ENCODE measurements around the gene NEDD9.

Gene NEDD9

DNA sequence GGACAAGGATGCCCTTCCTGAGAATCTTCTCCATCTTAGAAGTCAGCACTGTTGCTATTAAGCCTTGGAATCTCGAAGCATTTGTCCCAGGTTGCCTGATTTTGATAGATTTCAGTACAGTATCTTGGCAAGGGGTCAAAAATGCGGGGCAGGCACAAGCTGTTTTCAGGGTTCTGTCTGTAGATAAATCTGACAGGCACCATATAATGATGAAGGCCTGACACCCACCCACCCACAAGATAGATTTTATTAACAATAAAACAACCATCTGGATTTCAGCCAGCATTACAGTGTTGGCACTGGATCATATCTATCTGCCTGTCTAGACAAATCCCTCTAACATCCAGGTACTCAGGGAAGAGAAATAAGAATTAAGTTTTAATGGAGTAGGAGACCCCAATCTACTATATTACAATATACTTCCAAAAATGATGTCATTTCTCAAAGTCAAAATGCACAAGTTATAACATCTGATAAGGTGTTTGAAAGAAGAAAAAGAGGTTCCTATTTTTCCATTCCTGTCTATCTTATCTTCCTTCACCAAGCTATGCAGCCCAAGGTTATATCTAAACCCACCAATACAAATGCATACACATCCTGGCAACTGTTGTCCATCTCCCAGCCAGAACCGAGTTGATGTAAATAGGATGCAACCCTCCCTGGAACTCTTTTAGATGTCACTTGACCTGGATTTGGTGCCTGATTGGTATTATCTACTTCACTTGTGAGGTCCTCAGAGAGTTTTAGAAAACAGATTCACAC is 10.7 kb downstream of the NEDD9 start:
- DNase-seq (ENCODE audit: low read depth, low spot score), result no peak
- no peak overlapping the region for H3K4me3 ChIP-seq (ENCODE audit: low read depth, low read length)
- ChIA-PET POLR2A (interaction anchor here (0.8 kb wide), 1 partner anchor 90 kb away, joined by 3 read pairs; no protein-coding TSS in a partner anchor), CTCF (interaction anchor here (1.8 kb wide), 1 partner anchor 9 kb away, joined by 5 read pairs; no protein-coding TSS in a partner anchor)
- TF ChIP-seq, protein P1, sequence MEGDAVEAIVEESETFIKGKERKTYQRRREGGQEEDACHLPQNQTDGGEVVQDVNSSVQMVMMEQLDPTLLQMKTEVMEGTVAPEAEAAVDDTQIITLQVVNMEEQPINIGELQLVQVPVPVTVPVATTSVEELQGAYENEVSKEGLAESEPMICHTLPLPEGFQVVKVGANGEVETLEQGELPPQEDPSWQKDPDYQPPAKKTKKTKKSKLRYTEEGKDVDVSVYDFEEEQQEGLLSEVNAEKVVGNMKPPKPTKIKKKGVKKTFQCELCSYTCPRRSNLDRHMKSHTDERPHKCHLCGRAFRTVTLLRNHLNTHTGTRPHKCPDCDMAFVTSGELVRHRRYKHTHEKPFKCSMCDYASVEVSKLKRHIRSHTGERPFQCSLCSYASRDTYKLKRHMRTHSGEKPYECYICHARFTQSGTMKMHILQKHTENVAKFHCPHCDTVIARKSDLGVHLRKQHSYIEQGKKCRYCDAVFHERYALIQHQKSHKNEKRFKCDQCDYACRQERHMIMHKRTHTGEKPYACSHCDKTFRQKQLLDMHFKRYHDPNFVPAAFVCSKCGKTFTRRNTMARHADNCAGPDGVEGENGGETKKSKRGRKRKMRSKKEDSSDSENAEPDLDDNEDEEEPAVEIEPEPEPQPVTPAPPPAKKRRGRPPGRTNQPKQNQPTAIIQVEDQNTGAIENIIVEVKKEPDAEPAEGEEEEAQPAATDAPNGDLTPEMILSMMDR (IDR thresholded peaks at IDR 0.05; ENCODE audit: insufficient read depth, low read length, missing control alignments), result no peak

DNA sequence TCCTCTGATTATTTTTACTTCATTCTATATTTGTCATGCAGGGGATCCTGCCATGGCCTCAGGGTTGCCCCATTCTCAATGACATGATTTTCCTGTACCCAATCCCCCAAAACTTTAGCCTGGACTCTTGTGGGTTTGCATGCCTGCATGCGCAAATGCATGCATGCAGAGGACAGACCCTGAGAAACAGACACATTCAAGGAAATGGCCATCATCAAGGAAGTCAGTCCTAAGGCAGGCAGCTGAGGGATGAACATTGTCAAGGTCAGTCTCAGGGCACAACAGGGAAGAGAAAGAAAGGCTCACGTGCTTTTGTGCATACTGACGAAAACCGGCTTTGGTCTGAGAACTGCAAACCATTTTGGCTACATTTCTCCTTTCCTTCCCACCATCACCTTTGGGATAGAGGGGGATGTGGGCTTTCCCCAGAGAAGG is 13.1 kb downstream of the NEDD9 start:
- ChIA-PET POLR2A (no interaction called here), CTCF (interaction anchor here (0.9 to 1.9 kb wide), 3 partner anchors 11 to 357 kb away, joined by 3 to 10 read pairs (median 7); no protein-coding TSS in a partner anchor)
- no peak for DNase-seq (ENCODE audit: low read depth, low spot score)
- H3K4me3 ChIP-seq (ENCODE audit: low read depth, low read length), result no peak overlapping the region
- TF ChIP-seq, protein P1 (IDR thresholded peaks at IDR 0.05; ENCODE audit: insufficient read depth, low read length, missing control alignments), result no peak

DNA sequence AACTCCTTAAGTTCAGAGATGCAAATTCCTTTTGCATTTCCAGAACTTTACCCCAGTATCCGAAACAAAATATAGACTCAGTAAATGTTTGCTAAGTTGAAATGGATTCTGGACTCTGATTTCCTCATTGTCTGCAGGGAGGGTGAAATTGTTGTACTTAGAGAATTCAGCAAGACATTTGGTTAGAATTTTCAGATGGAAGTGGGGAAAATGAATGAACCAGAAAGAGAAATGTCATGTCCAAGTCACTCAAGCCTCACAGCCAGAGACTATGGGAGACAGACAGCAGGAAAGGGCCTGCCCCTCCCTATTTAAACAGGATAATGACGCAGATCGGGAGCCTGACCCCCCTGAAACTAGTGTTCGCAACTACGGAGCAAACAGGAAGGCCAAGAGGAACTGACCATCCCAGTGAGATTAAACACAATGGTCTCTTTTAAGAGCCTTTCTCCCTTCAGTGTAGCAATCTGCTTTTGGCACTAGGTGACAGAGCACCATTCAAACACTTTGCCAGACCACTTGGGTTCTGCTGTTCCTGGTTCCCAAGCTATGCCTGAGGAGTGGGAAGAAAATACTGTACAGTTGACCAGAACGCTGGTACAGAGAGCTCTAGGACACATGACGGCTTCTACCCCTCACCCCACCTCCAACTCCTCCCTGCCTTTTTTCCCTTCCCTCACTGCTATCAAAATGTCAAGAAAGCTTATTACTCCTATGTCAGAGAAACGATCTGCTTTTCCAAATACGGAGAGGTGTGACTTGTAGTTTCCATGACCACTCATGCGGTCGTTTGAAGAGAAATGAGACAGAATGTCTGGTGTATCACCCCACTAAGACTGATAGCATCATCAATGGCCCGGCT is 13.7 kb downstream of the NEDD9 start:
- no peak for DNase-seq (ENCODE audit: low read depth, low spot score)
- TF ChIP-seq, protein P1 (IDR thresholded peaks at IDR 0.05; ENCODE audit: insufficient read depth, low read length, missing control alignments), result no peak
- H3K4me3 ChIP-seq (ENCODE audit: low read depth, low read length), result no peak overlapping the region
- ChIA-PET POLR2A (interaction anchor here (0.7 kb wide), 1 partner anchor 14 kb away, joined by 3 read pairs; the partner anchor contains the start of gene NEDD9), CTCF (interaction anchor here (1.9 kb wide), 1 partner anchor 277 kb away, joined by 7 read pairs; no protein-coding TSS in a partner anchor)

DNA sequence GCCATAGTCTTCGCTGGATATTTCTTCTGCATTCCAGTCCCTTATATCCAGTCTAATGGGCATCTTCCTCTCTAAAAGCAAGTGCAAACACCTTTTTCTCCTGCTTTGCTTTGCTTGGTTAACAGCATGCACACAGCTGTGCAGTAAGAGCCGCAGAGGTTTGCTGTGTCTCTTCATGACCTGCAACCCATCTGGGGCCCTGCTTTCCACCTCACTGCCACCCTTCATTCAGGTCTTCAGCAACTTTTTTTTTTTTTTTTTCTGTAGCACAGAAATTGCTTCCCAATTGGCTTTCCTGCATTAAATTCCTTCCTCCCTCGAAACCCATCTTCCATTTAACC is 14.4 kb downstream of the NEDD9 start:
- H3K4me3 ChIP-seq (ENCODE audit: low read depth, low read length), result no peak overlapping the region
- TF ChIP-seq, protein P1 (IDR thresholded peaks at IDR 0.05; ENCODE audit: insufficient read depth, low read length, missing control alignments), result no peak
- no peak for DNase-seq (ENCODE audit: low read depth, low spot score)
- POLR2A ChIA-PET, result no interaction called here
- CTCF ChIA-PET, result interaction anchor here (0.7 to 1.7 kb wide), 3 partner anchors 74 to 357 kb away, joined by 3 to 10 read pairs (median 3); no protein-coding TSS in a partner anchor

DNA sequence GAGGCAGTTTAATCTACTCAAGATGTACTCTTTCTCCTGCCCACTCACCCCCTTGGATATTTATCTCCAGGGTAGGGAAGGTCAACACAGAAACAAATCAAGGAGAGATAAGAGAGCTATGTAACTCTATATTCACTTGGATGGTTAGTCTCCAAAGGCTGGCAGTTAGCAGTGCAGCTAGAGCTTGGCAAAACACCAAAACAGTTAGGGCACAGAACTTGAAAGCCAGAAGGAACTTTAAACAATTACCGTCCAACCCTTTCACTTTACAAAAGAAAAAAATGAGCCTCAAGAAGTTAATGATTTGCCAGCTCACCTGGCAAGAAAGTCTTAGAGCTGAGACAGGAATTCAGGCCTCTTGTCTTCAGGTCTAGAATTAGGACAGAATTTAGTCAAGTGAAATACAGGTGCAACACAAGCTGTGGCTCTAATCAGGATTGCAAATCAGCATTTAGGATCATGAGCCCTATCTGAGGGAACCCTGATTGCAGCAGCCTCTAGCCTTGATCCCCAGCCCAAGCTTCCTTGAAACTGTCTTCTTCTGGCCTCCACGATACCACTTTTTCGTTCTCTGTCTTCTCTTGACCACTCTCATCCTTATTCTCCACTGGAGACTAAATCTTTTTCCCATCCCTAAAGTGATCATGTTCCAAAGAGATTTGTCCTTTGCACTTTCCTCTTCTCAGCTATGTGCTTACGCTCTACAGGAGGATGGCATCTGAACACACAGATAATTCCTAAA is 14.9 kb downstream of the NEDD9 start:
- ChIA-PET POLR2A (no interaction called here), CTCF (interaction anchor here (0.7 to 1.7 kb wide), 4 partner anchors 9 to 358 kb away, joined by 3 to 10 read pairs (median 4); no protein-coding TSS in a partner anchor)
- no peak overlapping the region for H3K4me3 ChIP-seq (ENCODE audit: low read depth, low read length)
- DNase-seq (ENCODE audit: low read depth, low spot score), result no peak
- TF ChIP-seq, protein P1 (IDR thresholded peaks at IDR 0.05; ENCODE audit: insufficient read depth, low read length, missing control alignments), result no peak

Data from AG04449 (cell line).